Heart left ventricle (tissue), 13 donors: ENCODE data around the gene SAMD13.

Source experiments
- POLR2A ChIP-seq, 2 donors: fragments of 450-650 bp; IDR thresholded peaks; one replicate each; pipeline ENCODE4 v1.6.1; 2017; ENCODE audit warnings: antibody characterized with exemption in 2 of 2, mild to moderate bottlenecking in 2 of 2, moderate library complexity in 2 of 2
- TF ChIP-seq, protein P1 (sequence below), 12 donors: fragments of 200-600 bp; sonication (generic) in 4 of 12; IDR thresholded peaks; one replicate each; pipeline versions ENCODE4 v1.5.0 to v1.8.0; 2018 to 2022; ENCODE audit warnings: antibody characterized with exemption in 12 of 12, mild to moderate bottlenecking in 5 of 12
- donor health status: ischemic (EF 13 %, LVEDD 7.1; RV severe dilation, severe dysfunction).
- donor health status: DM: no; HTN: yes; CAD: no.
- donor health status: DM: no; HTN: no; CAD: no.
- donor health status: ischemic (EF 25% LVEDD 6.9; RV normal size, moderate dysfunction).
- donor health status: ischemic (EF 25% LVEDD 5.7; RV mildly dilated, moderate dysfunction).
- donor health status: ischemic (EF 35%, LVEDD 5.7; RV mildly dilated, moderate dysfunction).
- donor health status: nonischemic (EF 11% LVEDD 7.7; RV severe dilation, severe dysfunction).
- donor health status: DM: yes; HTN: yes; CAD: no.
- donor health status: PGD.
- donor health status: ischemic (EF 29% LVEDD 5.4; RV normal size, mild dysfunction).
- donor health status: nonischemic (EF 23%, LVEDD 6.1; RV moderate dilation, normal function).

DNA sequence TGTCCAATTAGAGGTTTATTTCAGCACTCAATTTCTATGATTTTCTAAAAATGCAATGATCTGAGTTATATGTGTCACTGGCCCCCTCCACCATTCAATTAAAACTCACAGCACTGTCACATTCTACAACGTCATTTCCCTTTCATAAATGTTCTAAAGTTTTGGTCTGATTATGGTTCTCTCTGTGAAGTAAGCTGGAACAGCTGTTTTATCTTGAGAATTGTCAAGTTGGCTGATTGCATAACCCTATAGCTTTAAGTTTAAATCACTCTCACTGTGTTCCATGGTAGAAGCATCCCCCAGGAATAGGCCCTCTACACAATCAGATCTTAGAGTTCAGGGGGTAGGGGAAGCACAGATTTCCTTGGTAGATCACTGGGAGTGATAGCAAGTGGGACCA is 55.4 kb downstream of the SAMD13 start:
- TF ChIP-seq, protein P1, sequence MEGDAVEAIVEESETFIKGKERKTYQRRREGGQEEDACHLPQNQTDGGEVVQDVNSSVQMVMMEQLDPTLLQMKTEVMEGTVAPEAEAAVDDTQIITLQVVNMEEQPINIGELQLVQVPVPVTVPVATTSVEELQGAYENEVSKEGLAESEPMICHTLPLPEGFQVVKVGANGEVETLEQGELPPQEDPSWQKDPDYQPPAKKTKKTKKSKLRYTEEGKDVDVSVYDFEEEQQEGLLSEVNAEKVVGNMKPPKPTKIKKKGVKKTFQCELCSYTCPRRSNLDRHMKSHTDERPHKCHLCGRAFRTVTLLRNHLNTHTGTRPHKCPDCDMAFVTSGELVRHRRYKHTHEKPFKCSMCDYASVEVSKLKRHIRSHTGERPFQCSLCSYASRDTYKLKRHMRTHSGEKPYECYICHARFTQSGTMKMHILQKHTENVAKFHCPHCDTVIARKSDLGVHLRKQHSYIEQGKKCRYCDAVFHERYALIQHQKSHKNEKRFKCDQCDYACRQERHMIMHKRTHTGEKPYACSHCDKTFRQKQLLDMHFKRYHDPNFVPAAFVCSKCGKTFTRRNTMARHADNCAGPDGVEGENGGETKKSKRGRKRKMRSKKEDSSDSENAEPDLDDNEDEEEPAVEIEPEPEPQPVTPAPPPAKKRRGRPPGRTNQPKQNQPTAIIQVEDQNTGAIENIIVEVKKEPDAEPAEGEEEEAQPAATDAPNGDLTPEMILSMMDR (IDR thresholded peaks at IDR 0.05), result no peak
- TF ChIP-seq POLR2A (IDR thresholded peaks at IDR 0.05), result no peak
